ENCODE results near the gene CTAGE6.
"Not testable (repeated sequence)": the region's sequence is repeated elsewhere in the genome, so short reads cannot be mapped to it uniquely, and the experiment has no call there.

CTAGE6 gene

GRCh38 chr7:143757596-143757995 lies at the start of gene CTAGE6:
TSS of gene CTAGE6 (minus strand) at chr7:143757696. CDS start at chr7:143757658, 38 bp downstream.
- not testable (repeated sequence) for DNase-seq

- DNase-seq, result not testable (repeated sequence)
These were observed 49.2 kb upstream of the CTAGE6 start for GRCh38 chr7:143806664-143807071.

GRCh38 chr7:143797896-143798290 lies 40.4 kb upstream of the CTAGE6 start:
- not testable (repeated sequence) for DNase-seq

GRCh38 chr7:143797119-143797895 lies 39.8 kb upstream of the CTAGE6 start:
- not testable (repeated sequence) for DNase-seq

GRCh38 chr7:143795653-143796052 lies 38.2 kb upstream of the CTAGE6 start:
- DNase-seq, result not testable (repeated sequence)

- not testable (repeated sequence) for DNase-seq
These were observed 35.1 kb upstream of the CTAGE6 start for GRCh38 chr7:143792633-143793032.

- DNase-seq, result not testable (repeated sequence)
These were observed 28.1 kb upstream of the CTAGE6 start for GRCh38 chr7:143785415-143786182.

GRCh38 chr7:143779591-143779990 lies 22.1 kb upstream of the CTAGE6 start:
- DNase-seq, result not testable (repeated sequence)

GRCh38 chr7:143772738-143773468 lies 15.4 kb upstream of the CTAGE6 start:
- not testable (repeated sequence) for DNase-seq

- not testable (repeated sequence) for DNase-seq
These were observed 10.0 kb upstream of the CTAGE6 start for GRCh38 chr7:143767531-143767930.

- DNase-seq, result not testable (repeated sequence)
These were observed 8.2 kb upstream of the CTAGE6 start for GRCh38 chr7:143765678-143766077.

GRCh38 chr7:143763065-143763464 lies 5.6 kb upstream of the CTAGE6 start:
- DNase-seq, result not testable (repeated sequence)

- DNase-seq, result not testable (repeated sequence)
These were observed 12.2 kb downstream of the CTAGE6 start for GRCh38 chr7:143745340-143745739.

GRCh38 chr7:143737037-143737819 lies 20.3 kb downstream of the CTAGE6 start:
- DNase-seq, result peak; percentile 48

GRCh38 chr7:143735962-143736361 lies 21.5 kb downstream of the CTAGE6 start:
- no peak for DNase-seq

GRCh38 chr7:143733876-143734275 lies 23.6 kb downstream of the CTAGE6 start:
- no peak for DNase-seq

GRCh38 chr7:143728333-143728862 lies 29.1 kb downstream of the CTAGE6 start:
- DNase-seq, result no peak

- not testable (repeated sequence) for DNase-seq
These were observed 29.9 kb downstream of the CTAGE6 start for GRCh38 chr7:143727561-143727960.

GRCh38 chr7:143726143-143726542 lies 31.4 kb downstream of the CTAGE6 start:
- DNase-seq, result not testable (repeated sequence)

GRCh38 chr7:143720335-143720734 lies 37.2 kb downstream of the CTAGE6 start:
- not testable (repeated sequence) for DNase-seq

GRCh38 chr7:143715543-143716193 lies 41.8 kb downstream of the CTAGE6 start:
- DNase-seq, result not testable (repeated sequence)

Measured in EL (cell line).